22Rv1 (cell line): ENCODE data around the gene PPM1B.

Experiments used
- H3K27ac ChIP-seq: fragments of 450-650 bp; 2 replicates; pipeline ENCODE4 v1.5.1; 2017
- CTCF ChIP-seq: fragments of 450-650 bp; IDR thresholded peaks from 2 replicates; pipeline ENCODE4 v1.5.1; 2017; ENCODE audit warnings: mild to moderate bottlenecking
- ZFX ChIP-seq: fragments of 450-650 bp; IDR thresholded peaks from 2 replicates; pipeline ENCODE4 v1.6.1; 2017; ENCODE audit warnings: antibody characterized with exemption, borderline replicate concordance

PPM1B gene

GRCh38 chr2:44168681-44169154 lies at the start of gene PPM1B:
TSS of gene PPM1B (plus strand) at chr2:44168875. CDS start at chr2:44201200, 32,325 bp downstream.
- H3K27ac ChIP-seq: peak within 1 kb of the TSS; percentile 90
- TF ChIP-seq CTCF (no peak), ZFX (no peak)

- no peak for TF ChIP-seq ZFX
- no peak for TF ChIP-seq CTCF
- no peak overlapping the region for H3K27ac ChIP-seq
Measured at GRCh38 chr2:44119878-44120277, 48.8 kb upstream of the PPM1B start.

- TF ChIP-seq CTCF: no peak
- no peak for TF ChIP-seq ZFX
- no peak overlapping the region for H3K27ac ChIP-seq
Measured at GRCh38 chr2:44120428-44120827, 48.2 kb upstream of the PPM1B start.

GRCh38 chr2:44121899-44122298 lies 46.8 kb upstream of the PPM1B start:
- H3K27ac ChIP-seq: no peak overlapping the region
- no peak for TF ChIP-seq CTCF
- no peak for TF ChIP-seq ZFX

GRCh38 chr2:44124500-44124899 lies 44.2 kb upstream of the PPM1B start:
- H3K27ac ChIP-seq: no peak overlapping the region
- TF ChIP-seq CTCF (no peak), ZFX (no peak)

GRCh38 chr2:44126106-44126797 lies 42.4 kb upstream of the PPM1B start:
- TF ChIP-seq ZFX (no peak), CTCF (no peak)
- no peak overlapping the region for H3K27ac ChIP-seq

GRCh38 chr2:44130441-44130840 lies 38.2 kb upstream of the PPM1B start:
- H3K27ac ChIP-seq: no peak overlapping the region
- TF ChIP-seq CTCF (no peak), ZFX (no peak)
